Measurements from ENCODE around the gene CCDC7. TPM values are rescaled to one million over a fixed set of nuclear protein-coding genes. Genes with fewer than 3 reads are reported as not detected.
"Not testable (repeated sequence)": the region's sequence is repeated elsewhere in the genome, so short reads cannot be mapped to it uniquely, and the experiment has no call there.

The CCDC7 gene
- 10 to 100 TPM in 2 of 5 donors, 1 to 10 TPM in 3; 2.0 to 27.2 (median 7.7) TPM for total RNA-seq
- polyA plus RNA-seq: 10 to 100 TPM in 1 of 3 donors, 1 to 10 TPM in 2; 1.0 to 13.9 (median 1.3) TPM
- long read RNA-seq, donor 1: 0 reads
- long read RNA-seq, donor 2: 0 reads
- long read RNA-seq, donor 3, partial matches to known transcripts: 111 of 111 reads
- long read RNA-seq, donor 3, other reads (novel, unspliced or antisense): 0 of 111 reads
- long read RNA-seq, donor 4: 0 reads
- long read RNA-seq, donor 5, partial matches to known transcripts: 244 of 244 reads
- long read RNA-seq, donor 5, other reads (novel, unspliced or antisense): 0 of 244 reads
- long read RNA-seq, donor 6: 0 reads
- long read RNA-seq, donor 7: 0 reads
- long read RNA-seq, donor 8: 0 reads
- long read RNA-seq, donor 9: 0 reads
- long read RNA-seq, donor 10: 0 reads

- Histone ChIP-seq H3K4me3 (peak within 1 kb of the TSS; percentile 50 to 65 (median 57)), H3K9me3 (no peaks in the 10 kb centered on the region), H3K27me3 (no peaks in the 10 kb centered on the region), H3K4me1 (peaks cover 0 to 19% (median 10%) of the 10 kb centered on the region in 4 donors), H3K36me3 (no peaks in the 10 kb centered on the region), H3K27ac (peak within 1 kb of the TSS; percentile 92 to 99 (median 95))
- WGBS, 5 donors: 0 to 2% (median 1%) methylated on average over 24 to 53 of the region's 53 CpGs
- intact Hi-C loops (cut with DNase I; ENCODE audit: low total_unique reads): no loop called here
- TF ChIP-seq POLR2A (IDR thresholded peaks at IDR 0.05) (no peak), CTCF (IDR thresholded peaks at IDR 0.05) (peak in 4 of 7 experiments; percentile 16 to 66 (median 35)), POLR2AphosphoS5 (IDR thresholded peaks at IDR 0.05) (peak; percentile 45 to 89 (median 84)), EP300 (IDR thresholded peaks at IDR 0.05) (no peak)
- peak; percentile 87 to 96 for DNase-seq
These were observed at the start of gene CCDC7 for GRCh38 chr10:32445740-32446535. Gene CCDC7 (plus strand): TSS chr10:32446140. CDS start chr10:32451643, 5,503 bp downstream.

- WGBS, 5 donors: 82 to 94% (median 93%) methylated on average over 3 of the region's 3 CpGs; no CpG with 5 or more reads in 1 of the 5 donors
- H3K36me3 ChIP-seq; H3K27ac ChIP-seq; H3K9me3 ChIP-seq; H3K27me3 ChIP-seq; intact Hi-C loops (cut with DNase I; ENCODE audit: low total_unique reads); H3K4me1 ChIP-seq; H3K4me3 ChIP-seq; DNase-seq: not testable (repeated sequence)
These were observed 48.8 kb upstream of the CCDC7 start for GRCh38 chr10:32397163-32397562.

GRCh38 chr10:32399720-32400119 is 46.2 kb upstream of the CCDC7 start:
- intact Hi-C loops (cut with DNase I; ENCODE audit: low total_unique reads); H3K4me3 ChIP-seq; H3K4me1 ChIP-seq; H3K27me3 ChIP-seq; H3K36me3 ChIP-seq; DNase-seq; H3K9me3 ChIP-seq; H3K27ac ChIP-seq: not testable (repeated sequence)
- 84 to 96% (median 90%) methylated on average over 3 of the region's 3 CpGs for WGBS, 5 donors

- no peak for TF ChIP-seq POLR2A (IDR thresholded peaks at IDR 0.05)
- no peak for TF ChIP-seq EP300 (IDR thresholded peaks at IDR 0.05)
- TF ChIP-seq CTCF (IDR thresholded peaks at IDR 0.05): no peak
- TF ChIP-seq POLR2AphosphoS5 (IDR thresholded peaks at IDR 0.05): no peak
- DNase-seq: no peak
- no peaks in the 10 kb centered on the region for H3K4me1 ChIP-seq
- no peaks in the 10 kb centered on the region for H3K36me3 ChIP-seq
- intact Hi-C loops (cut with DNase I; ENCODE audit: low total_unique reads): no loop called here
- H3K27me3 ChIP-seq: no peaks in the 10 kb centered on the region
- no peaks in the 10 kb centered on the region for H3K9me3 ChIP-seq
- no peak overlapping the region for H3K27ac ChIP-seq
- no peak overlapping the region for H3K4me3 ChIP-seq
These were observed 45.0 kb upstream of the CCDC7 start for GRCh38 chr10:32400961-32401360.

- intact Hi-C loops (cut with DNase I; ENCODE audit: low total_unique reads): no loop called here
- Histone ChIP-seq H3K27me3 (no peaks in the 10 kb centered on the region), H3K4me1 (no peaks in the 10 kb centered on the region), H3K27ac (no peak overlapping the region), H3K36me3 (no peaks in the 10 kb centered on the region), H3K4me3 (no peak overlapping the region), H3K9me3 (no peaks in the 10 kb centered on the region)
- DNase-seq: no peak
- TF ChIP-seq POLR2A (IDR thresholded peaks at IDR 0.05) (no peak), POLR2AphosphoS5 (IDR thresholded peaks at IDR 0.05) (no peak), EP300 (IDR thresholded peaks at IDR 0.05) (no peak), CTCF (IDR thresholded peaks at IDR 0.05) (no peak)
- WGBS, 5 donors: 73 to 84% (median 80%) methylated on average over 4 of the region's 4 CpGs
These were observed 43.4 kb upstream of the CCDC7 start for GRCh38 chr10:32402499-32402898.
